ENCODE data around the gene TBL3.
"Not testable (repeated sequence)": the region's sequence is repeated elsewhere in the genome, so short reads cannot be mapped to it uniquely, and the experiment has no call there.

Gene TBL3

DNA sequence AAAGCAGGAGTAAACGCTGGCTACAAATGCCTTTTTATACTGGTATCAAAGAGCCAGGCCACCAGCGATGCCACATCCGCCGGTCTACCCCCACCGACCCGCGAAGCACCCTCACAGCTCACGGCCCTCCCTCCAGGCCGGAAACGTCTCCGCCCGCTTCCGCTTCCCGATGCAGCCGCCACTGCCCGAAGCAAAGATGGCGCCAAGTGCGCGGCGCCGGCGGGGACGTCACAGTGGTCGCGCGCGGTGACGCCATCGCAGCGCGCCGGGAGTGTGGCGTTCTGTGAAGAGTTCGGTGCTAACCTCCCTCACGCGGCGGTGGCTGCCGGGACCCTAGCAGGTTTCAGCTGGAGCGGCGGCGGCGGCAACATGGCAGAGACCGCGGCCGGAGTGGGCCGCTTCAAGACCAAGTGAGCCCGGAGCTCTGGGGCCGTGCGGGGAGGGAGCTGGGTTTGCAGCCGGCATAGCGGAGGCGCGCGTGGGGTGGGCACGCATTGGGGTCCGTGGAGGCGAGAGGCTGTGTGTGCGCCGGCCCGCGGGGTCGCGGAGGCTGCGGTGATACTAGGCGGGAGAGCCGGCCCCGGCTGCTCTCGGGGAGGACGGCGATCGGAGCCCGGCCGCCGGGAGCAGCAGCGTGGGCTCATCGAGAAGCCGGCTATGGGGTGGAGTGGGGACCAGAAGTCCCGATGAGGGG lies at the start of gene TBL3:
TBL3 (plus strand) TSS at position 258 of the 694 bp plus-strand sequence; CDS start at position 370, 112 bp downstream.
- DNase-seq = peak; percentile 97

GRCh38 chr16:1922357-1922756 lies 49.5 kb upstream of the TBL3 start:
- no peak for DNase-seq

GRCh38 chr16:1923299-1924034 lies 48.4 kb upstream of the TBL3 start:
- no peak for DNase-seq

GRCh38 chr16:1924095-1924494 lies 47.8 kb upstream of the TBL3 start:
- DNase-seq = no peak

DNA sequence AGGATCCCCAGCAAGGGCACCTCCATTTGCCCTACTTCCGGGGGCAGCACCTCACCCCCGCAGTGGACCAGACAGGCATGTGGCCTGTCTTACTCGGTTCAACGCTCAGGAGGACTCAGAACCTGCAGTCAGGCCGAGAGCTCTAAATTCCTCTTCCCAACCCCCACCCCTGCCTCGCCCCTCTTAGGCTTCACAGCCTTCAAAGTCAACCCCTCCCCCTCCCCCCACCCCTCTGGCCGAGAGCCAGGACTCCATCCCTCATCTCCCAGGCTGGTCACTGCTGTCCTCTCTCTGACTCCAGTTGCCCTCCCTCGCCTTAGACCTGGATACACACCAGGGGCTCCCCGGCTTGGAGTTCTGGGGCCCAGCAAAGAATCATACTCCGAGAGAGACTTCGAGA lies 45.6 kb upstream of the TBL3 start:
- DNase-seq = no peak

- DNase-seq = peak; percentile 31
Observed at GRCh38 chr16:1929105-1929504, 42.7 kb upstream of the TBL3 start.

GRCh38 chr16:1929578-1930337 lies 42.1 kb upstream of the TBL3 start:
- peak; percentile 95 for DNase-seq

GRCh38 chr16:1930338-1930720 lies 41.5 kb upstream of the TBL3 start:
- DNase-seq = no peak

- DNase-seq = no peak
Observed at GRCh38 chr16:1932050-1933028, 39.5 kb upstream of the TBL3 start.

DNA sequence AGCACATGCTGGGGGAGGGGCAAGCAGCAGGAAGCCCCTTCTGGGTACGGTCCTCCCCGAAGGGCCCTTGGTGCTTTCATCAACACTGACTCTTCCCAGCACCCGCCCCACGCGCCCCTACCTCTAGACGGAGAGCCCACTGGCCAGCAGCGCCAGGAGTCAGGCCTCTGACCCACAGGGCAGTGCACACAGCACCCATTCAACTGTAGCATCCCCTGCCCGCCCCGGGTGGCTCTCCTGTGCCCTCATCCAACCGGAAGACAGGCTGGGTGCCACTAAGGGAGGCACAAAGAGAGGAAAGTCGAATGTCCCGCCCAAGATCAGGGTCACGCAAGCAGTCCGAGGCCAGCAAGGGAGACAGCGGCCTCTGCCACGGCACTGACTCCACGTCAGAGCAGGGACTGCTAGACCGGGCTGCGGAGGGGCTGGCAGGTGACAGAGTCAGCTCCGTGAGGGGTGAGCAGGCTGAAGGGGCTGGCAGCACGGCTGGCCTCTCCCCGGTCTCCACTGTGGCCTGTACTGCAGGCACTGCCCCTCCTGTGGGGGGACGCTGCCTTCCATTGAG lies 38.7 kb upstream of the TBL3 start:
- DNase-seq = no peak

DNA sequence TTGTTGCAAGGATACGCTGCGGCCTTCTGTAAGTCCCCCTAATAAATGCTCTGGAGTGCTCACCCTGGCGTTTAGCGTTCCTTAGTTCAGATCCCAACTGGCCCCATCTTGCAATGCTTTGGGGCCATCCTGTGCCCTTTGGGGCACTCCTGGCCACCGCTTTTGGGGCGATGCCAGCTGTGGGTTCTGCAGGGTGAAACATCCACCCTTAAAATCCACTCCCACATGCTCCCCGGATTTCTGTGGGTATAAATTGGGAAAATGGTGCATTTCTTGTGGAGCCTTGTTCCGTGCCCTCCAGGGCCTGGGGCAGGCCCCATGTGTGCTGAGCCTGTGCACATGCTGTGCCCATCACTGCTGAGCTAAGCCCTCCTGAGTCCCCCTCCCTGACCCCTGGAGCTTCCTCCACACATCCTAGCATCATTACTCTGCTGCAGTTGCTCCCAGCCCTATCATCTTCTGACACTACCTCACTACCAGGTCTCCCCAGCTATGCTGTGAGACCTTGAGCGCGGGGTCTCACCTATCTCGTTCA lies 34.8 kb upstream of the TBL3 start:
- DNase-seq = no peak

DNA sequence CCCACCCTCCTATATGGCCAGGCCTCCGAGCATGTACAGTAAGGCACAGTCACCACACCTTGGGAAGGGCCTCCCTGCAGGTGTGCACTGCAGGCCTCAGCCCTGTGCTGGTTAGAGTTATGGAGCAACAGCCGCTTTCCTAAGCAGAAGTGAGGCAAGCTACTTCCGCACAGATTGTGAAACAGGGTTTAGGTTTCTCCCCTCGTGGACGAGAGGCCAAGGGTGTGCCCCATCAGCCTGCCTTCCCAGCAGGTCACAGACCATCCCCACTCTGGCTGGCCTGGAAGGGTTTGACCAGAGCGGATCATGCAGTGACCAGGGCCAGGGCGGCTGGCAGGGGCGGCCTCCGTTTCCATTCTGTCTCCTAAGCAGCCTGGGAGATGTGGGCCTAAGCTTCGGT lies 33.5 kb upstream of the TBL3 start:
- DNase-seq = no peak

- no peak for DNase-seq
Observed at GRCh38 chr16:1938910-1939309, 32.9 kb upstream of the TBL3 start.

DNA sequence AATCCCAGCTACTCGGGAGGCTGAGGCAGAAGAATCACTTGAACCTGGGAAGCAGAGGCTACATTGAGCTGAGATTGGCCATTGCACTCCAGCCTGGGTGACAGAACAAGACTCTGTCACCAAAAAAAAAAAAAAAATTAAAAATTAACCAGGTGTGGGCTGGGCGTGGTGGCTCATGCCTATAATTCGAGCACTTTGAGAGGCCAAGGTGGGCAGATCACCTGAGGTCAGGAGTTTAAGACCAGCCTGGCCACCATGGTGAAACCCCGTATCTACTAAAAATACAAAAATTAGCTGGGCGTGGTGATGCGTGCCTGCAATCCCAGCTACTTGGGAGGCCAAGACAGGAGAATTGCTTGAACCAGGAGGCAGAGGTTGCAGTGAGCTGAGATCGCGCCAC lies 32.0 kb upstream of the TBL3 start:
- DNase-seq = not testable (repeated sequence)

GRCh38 chr16:1940273-1941161 lies 31.3 kb upstream of the TBL3 start:
- no peak for DNase-seq

DNA sequence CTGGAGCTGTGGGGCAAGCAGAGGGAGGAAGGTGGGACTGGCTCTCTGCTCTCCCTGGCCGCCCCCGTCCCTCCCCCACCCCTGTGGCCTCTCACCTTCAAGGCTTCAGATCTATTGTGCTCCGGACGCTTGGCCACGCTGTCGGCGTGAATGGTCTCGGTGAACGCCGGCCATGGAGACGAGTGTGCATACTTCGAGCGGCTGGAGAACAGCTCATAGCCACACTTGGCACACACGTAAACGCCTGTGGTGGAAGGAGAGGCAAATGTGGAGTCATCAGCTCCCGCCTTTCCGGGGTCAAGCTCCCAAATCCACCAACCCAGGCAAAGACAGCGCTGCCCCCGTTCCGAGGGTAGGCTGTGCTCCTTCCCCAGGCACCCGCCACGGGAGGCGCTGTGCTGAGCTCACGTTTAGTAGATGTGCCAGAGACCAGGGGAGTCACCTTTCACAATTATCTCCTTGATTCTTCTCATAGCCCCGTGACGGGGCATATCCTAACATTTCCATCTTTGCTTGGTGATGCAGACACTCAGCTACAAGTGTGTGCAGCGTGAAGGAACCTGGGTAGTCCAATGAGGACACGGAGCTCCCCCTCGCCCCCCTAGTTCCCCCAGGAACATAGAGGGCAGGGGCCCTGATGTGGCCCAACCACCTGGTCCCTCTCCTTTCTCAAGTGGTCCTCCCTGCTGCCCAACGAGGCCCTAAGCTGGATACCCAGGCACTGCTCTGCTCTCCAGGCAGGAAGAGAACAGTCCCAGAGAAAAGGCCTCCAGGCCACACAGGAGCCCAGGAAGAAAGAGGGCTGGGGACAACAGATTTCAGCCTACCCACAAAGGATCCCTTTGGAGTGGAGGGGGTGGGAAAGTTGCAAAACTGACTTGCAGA lies 30.4 kb upstream of the TBL3 start:
- no peak for DNase-seq

DNA sequence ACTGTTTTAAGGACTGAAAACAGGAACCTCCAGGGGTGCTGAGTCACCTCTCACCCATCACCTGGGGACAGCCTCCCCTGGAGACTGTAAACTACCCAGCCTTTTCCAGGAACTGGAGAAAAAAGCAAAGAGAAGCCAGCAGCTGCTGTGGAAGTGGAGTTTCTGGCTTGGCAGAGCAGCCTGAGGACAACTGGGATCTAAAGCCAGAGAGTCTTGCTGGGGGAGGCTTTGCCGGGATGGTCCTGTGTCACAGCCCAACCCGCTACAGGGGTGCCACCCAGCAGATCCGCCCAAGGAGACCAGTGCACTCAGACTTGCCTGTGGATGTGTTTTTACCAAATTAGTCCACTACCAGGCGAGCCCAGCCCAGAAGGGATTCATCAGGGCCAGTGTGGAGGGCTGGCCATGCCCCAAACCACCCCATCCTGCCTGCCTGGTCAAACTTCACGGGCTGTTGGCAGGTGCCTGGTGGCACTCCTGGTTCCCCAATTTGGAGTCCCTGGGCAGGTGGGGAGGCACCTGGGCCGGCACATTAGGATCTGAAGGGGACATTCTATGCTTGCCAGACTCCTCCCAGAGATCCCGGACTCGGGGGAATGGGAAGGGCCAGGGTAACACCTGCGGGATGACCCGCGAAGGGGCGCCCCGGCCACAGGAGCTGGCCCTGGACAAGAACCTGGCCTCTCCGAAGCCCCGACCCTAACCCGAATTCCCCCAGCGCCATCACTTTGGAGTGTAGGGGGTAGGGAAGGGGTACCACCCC lies 29.6 kb upstream of the TBL3 start:
- peak; percentile 41 for DNase-seq

DNA sequence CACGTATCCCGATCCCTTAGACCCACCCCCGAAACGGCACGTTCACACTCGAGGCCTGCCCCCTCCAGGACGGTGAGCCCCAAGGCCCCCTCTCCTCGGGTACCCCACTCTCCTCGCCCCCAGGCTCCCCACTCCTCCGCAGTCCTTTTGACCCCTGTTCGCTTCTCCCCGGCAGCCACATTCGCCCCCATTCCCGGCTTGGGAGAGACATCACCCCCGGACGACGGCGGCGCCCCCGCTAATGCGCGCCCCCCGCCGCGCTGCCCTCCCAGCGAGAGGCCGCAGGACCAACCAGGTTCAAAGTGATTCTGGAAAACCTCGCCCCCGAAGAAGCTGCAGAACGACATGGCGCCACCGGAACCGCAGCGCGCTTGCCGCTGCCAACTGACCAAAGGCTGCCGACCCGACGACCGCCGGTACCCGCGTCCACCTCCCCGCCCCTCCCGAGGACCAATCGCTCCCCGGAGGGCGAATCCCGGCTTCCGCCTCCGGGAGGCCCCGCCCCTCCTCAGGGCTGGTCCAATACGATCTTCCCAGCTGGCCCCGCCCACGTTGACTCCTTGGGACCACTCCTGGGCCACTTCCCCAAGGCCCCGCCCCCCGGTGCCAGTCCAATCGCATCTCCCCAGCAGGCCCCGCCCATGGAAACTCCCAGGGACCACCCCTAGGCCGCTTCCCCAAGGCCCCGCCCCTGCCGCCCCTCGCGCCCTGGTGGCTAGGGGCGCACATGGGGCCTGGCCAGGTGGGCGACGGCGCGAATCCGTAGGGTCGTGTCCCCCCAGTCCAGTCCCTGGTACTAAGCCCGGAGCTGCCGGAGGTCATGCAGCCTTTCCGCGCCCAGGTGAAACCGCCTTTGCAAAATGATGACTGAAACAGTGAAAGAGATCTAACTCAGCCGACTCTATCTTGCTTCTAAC lies 28.8 kb upstream of the TBL3 start, which contains the start of gene MSRB1:
MSRB1 (minus strand) TSS at position 390 of the 917 bp plus-strand sequence; CDS start at position 347, 43 bp downstream.
- peak; percentile 100 for DNase-seq
